A673 (cell line): ENCODE measurements around the gene PCNX1.

Experiments
- EZH2 ChIP-seq: fragments of 200-600 bp; sonication (generic); IDR thresholded peaks from 2 replicates; pipeline ENCODE4 v1.6.1; 2017; ENCODE audit warnings: borderline replicate concordance, low read depth, mild to moderate bottlenecking, mixed read lengths, antibody characterized with exemption, low read length; ENCODE audit not compliant: poor library complexity, severe bottlenecking
- TF ChIP-seq, protein P1 (sequence below): fragments of 300-800, 200-600 bp; sonication (generic); conservative IDR thresholded peaks from 2 replicates; pipeline ENCODE4 v1.5.1; 2017; ENCODE audit warnings: low read depth, mild to moderate bottlenecking, antibody characterized with exemption, low read length, moderate library complexity, mixed read lengths

- TF ChIP-seq, protein P1, sequence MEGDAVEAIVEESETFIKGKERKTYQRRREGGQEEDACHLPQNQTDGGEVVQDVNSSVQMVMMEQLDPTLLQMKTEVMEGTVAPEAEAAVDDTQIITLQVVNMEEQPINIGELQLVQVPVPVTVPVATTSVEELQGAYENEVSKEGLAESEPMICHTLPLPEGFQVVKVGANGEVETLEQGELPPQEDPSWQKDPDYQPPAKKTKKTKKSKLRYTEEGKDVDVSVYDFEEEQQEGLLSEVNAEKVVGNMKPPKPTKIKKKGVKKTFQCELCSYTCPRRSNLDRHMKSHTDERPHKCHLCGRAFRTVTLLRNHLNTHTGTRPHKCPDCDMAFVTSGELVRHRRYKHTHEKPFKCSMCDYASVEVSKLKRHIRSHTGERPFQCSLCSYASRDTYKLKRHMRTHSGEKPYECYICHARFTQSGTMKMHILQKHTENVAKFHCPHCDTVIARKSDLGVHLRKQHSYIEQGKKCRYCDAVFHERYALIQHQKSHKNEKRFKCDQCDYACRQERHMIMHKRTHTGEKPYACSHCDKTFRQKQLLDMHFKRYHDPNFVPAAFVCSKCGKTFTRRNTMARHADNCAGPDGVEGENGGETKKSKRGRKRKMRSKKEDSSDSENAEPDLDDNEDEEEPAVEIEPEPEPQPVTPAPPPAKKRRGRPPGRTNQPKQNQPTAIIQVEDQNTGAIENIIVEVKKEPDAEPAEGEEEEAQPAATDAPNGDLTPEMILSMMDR, result no peak
- TF ChIP-seq EZH2, result no peak
Observed at GRCh38 chr14:71121001-71121400, 213.7 kb downstream of the PCNX1 start.
